Muscle of leg (tissue), 11 donors: ENCODE results near the gene ASB16. TPM values are rescaled to one million over a fixed set of nuclear protein-coding genes. Genes with fewer than 3 reads are reported as not detected.

Source experiments
- DNase-seq: peaks from one replicate; pipeline ENCODE4 v3.0.0; 2013
- H3K27ac ChIP-seq: one replicate; pipeline ENCODE4 v1.5.1; 2013; ENCODE audit warnings: mild to moderate bottlenecking, low read length, control low read depth
- H3K27me3 ChIP-seq: one replicate; pipeline ENCODE4 v1.6.1; 2013; ENCODE audit warnings: low read length; ENCODE audit not compliant: control insufficient read depth, insufficient read depth
- H3K36me3 ChIP-seq: one replicate; pipeline ENCODE4 v1.6.1; 2013; ENCODE audit warnings: low read length; ENCODE audit not compliant: control insufficient read depth, insufficient read depth
- H3K4me1 ChIP-seq: one replicate; pipeline ENCODE4 v1.6.1; 2013; ENCODE audit warnings: low read length; ENCODE audit not compliant: control insufficient read depth, insufficient read depth
- H3K4me3 ChIP-seq: one replicate; pipeline ENCODE4 v1.5.1; 2013; ENCODE audit warnings: low read length, control low read depth
- H3K9me3 ChIP-seq: replicated peaks from 2 replicates; pipeline ENCODE4 v1.6.1; 2013; ENCODE audit warnings: low read depth, low read length; ENCODE audit not compliant: control insufficient read depth
- whole genome bisulfite sequencing: methylation state at CpG from one replicate; pipeline ENCODE4 v1.1.5; 2013; ENCODE audit warnings: missing lambda C conversion rate; ENCODE audit not compliant: insufficient coverage; 5-methylcytosine and 5-hydroxymethylcytosine counted together
- polyA plus RNA-seq, 8 donors: library from polyadenylated mRNA; unstranded; fragments of 120-200 nt; gene quantifications; one replicate each; pipeline versions ENCODE4 v1.2.1 to v1.2.3, GENCODE V29; 2013; ENCODE audit warnings: inconsistent platforms in 1 of 8, low replicate concordance in 1 of 8; ENCODE audit not compliant: insufficient read length in 8 of 8, insufficient read depth in 1 of 8
- total RNA-seq: library from RNA; stranded (reverse); fragments of 120-200 nt; gene quantifications from one replicate; pipeline ENCODE4 v1.2.4, GENCODE V29; 2013

Gene ASB16
- total and polyA plus RNA-seq, 9 donors, result 3.3 to 17.9 (median 11.5) TPM

DNA sequence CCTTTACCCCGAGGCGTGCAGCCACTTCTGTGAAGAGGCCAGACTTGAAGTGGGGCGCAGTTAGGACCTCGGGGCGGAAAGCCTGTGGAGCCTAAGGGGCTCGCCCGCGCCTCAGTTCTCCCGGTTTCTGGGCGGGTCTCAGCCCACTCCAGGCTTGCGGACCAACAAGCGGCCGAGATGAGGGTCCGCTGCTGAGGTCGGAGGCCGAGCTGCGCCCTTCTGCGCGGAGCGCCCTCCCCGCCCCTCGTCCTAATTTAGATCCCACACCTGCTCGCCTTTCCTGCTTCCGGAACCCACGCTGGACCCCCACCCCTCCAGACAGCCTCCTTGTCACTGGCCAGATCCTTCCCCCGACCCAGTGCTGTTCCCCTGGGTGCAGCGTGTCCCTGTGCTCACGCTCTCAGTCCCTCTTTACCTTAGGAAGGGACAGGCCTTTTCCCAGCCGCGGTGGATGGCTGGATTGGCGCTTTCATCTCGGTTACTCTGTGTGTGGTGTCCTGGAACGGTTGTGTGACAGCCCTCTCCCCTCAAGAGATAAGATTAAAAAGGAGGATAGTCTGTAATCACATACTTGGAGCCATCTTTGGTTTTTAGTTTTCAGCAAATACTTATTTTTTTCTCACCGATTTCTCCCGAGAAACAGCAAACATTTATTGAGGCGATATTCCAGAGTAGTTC lies 30.1 kb downstream of the ASB16 start:
- H3K9me3 ChIP-seq, result no peaks in the 10 kb centered on the region
- H3K4me3 ChIP-seq, result peak overlapping the region; percentile 74
- H3K27ac ChIP-seq, result peak overlapping the region; percentile 98
- H3K36me3 ChIP-seq, result peaks cover 20% of the 10 kb centered on the region
- peaks cover 23% of the 10 kb centered on the region for H3K4me1 ChIP-seq
- no peak for DNase-seq
- no peaks in the 10 kb centered on the region for H3K27me3 ChIP-seq
- WGBS, result under 1% methylated on average over 22 of the region's 36 CpGs

DNA sequence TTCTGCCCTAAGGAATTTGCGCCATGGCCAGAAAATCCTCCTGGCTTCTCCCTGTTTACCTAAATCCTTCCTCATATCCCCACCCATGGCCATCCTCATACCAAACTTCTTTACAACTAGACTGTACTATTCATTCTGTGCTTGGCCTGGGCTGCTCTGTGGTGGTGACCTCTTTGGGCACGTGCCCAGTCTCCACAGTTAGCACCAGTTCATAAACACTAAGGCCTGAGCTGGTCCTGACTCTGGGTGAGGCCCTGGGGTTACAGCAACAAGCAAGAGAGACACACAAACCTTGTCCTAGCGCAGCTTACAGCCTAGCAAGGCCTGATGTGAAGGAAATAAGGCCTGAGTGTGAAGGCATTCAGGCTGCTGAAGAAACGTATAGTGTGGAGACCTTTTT lies 32.3 kb downstream of the ASB16 start:
- Histone ChIP-seq H3K27me3 (no peaks in the 10 kb centered on the region), H3K27ac (no peak overlapping the region), H3K4me3 (no peak overlapping the region), H3K4me1 (peaks cover 19% of the 10 kb centered on the region), H3K9me3 (no peaks in the 10 kb centered on the region), H3K36me3 (peaks cover 14% of the 10 kb centered on the region)
- no peak for DNase-seq
- WGBS, result 88% methylated on average over 4 of the region's 4 CpGs

DNA sequence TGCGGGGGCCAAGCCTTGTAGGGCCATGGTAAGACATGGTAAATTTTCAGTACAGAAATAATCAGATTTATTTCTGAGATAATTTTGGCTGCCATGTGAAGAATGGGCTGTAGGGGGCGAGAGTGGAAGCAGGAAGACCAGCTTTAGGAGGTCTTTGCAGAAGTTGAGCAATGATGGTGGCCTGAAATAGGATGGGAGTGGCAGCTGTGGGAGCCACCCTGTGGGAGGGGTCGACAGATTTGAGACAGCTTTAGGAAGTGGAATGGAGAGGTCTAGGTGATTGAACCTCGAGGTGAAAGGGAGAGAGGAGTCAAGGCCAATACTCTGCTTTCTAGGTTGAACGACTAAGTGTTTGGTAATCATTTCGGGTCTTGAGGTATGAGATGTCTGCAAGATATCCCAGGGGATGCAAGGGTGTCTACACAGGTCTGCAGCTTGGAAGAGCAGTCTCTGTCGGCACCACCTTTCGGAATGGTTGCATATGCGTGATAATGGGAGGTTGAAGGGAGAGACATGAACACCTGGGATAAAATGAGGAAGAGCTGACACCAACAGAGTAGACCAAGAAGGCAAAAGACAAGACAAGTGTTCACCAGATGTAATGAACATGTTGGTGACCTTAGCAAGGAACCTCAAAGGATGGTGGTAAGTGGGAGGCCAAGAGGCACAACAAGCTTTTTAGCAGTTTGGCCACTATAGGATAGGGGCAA lies 33.4 kb downstream of the ASB16 start:
- H3K4me1 ChIP-seq, result peaks cover 11% of the 10 kb centered on the region
- 51% methylated on average over 9 of the region's 9 CpGs for WGBS
- peak; percentile 58 for DNase-seq
- H3K27me3 ChIP-seq, result no peaks in the 10 kb centered on the region
- H3K36me3 ChIP-seq, result peaks cover 25% of the 10 kb centered on the region
- H3K27ac ChIP-seq, result no peak overlapping the region
- H3K9me3 ChIP-seq, result no peaks in the 10 kb centered on the region
- no peak overlapping the region for H3K4me3 ChIP-seq

DNA sequence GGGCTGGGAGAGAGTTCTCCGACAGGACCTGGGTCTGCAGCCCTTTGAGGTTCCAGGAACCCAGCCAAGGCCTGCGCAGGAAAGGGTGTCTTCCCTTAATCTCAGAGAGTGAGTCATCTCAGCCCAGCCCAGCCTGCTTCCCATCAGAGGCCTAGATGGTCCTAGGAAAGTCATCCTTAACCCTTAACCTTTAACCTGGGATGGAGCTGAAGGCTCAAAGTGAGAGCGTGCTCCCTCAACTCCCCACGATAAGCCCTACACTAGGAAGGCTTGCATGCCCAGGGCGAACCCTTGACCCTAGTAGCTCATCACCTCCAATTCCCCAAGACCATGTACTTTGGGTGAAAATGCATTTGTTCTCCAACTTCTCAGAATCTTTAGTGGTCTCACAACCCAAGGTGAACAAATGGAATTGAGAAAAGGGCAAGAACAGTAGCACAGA lies 34.0 kb downstream of the ASB16 start:
- Histone ChIP-seq H3K4me3 (no peak overlapping the region), H3K27ac (no peak overlapping the region), H3K27me3 (no peaks in the 10 kb centered on the region), H3K4me1 (peaks cover 11% of the 10 kb centered on the region), H3K36me3 (peaks cover 31% of the 10 kb centered on the region), H3K9me3 (no peaks in the 10 kb centered on the region)
- 77% methylated on average over 3 of the region's 5 CpGs for WGBS
- DNase-seq, result no peak

DNA sequence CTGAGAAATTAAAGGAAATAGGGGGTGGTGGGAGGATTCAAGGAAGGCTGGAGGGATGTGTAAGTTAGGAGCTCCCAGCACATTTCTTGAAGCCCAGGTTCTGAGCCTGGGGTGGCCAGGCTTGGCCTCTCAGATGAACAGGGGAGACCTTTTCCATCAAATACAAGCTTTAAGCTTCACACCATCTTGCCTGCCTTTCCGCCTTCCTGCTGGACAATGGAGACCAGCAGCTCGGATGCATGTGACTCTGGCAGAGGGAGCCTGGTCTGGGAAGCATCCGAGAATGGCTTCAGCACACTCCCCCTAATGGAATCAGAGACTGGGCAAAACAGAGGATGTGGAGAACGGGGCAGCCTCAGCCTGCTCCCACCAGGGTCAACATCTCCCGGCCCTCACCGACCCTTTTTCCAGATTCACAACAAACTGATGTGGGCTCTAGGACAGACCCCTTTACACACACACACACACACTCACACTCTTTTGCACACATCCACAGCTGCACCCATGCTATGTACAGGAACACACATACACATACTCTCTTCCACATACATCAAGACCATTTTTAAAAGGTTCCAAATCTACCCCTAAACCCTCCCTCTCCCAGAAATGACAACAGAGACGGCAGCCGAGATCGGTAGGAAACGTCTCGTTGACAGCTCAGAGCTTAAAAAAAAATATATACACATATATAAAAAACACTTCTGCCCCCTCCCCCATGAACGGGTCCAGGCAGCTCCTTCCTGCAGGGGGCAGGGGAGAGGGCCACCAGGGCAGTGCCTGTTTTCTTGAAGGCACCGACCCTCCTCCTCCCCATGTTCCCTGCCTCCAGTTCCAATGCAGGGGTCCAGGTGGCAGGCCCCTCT lies 35.7 kb downstream of the ASB16 start:
- WGBS, result 32% methylated on average over 7 of the region's 13 CpGs
- H3K9me3 ChIP-seq, result no peaks in the 10 kb centered on the region
- no peaks in the 10 kb centered on the region for H3K27me3 ChIP-seq
- no peak overlapping the region for H3K27ac ChIP-seq
- DNase-seq, result no peak
- H3K4me3 ChIP-seq, result no peak overlapping the region
- H3K4me1 ChIP-seq, result peaks cover 17% of the 10 kb centered on the region
- peaks cover 45% of the 10 kb centered on the region for H3K36me3 ChIP-seq

DNA sequence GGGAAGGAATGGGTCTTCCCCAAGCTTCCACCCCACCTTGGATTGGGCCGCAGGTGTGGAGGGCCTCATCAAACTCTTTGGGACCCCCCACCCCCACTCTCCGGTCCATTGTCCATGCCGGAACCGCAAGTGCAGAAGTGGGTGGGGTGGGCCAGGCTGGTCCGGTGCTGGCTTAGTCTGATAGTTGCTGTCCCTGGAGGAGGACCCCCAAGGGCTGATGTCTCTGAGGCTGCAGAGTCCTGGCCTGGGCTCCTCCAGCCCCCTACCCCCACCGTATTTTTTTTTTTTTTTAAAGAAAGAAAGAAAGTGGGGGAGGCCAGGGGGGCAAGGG lies 36.3 kb downstream of the ASB16 start:
- Histone ChIP-seq H3K27me3 (no peaks in the 10 kb centered on the region), H3K4me1 (peaks cover 21% of the 10 kb centered on the region), H3K27ac (no peak overlapping the region), H3K4me3 (no peak overlapping the region), H3K9me3 (no peaks in the 10 kb centered on the region), H3K36me3 (peaks cover 51% of the 10 kb centered on the region)
- DNase-seq, result no peak
- no CpG with 5 or more reads among the region's 6 CpGs for WGBS

DNA sequence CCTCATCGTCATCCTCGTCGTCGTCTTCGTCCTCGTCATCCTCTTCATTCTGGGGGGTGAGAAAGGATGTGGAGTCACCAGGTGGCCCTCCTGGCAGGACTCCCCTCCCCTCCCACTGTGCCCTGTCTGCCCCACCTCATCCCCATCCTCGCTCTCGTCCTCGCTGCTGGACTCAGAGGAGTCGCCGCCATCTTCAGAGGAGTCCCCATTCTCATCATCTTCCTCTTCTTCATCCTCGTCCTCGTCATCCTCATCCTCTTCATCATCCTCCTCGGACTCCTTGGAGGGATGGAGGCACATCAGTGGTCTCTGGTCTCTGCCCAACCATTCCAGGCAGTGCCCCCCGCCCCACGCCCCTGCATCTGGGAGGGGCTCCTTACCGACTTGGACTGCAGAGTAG lies 36.8 kb downstream of the ASB16 start:
- no peak for DNase-seq
- Histone ChIP-seq H3K4me1 (peaks cover 21% of the 10 kb centered on the region), H3K9me3 (no peaks in the 10 kb centered on the region), H3K4me3 (no peak overlapping the region), H3K27ac (no peak overlapping the region), H3K27me3 (no peaks in the 10 kb centered on the region), H3K36me3 (peaks cover 55% of the 10 kb centered on the region)
- WGBS, result 88% methylated on average over 10 of the region's 17 CpGs

DNA sequence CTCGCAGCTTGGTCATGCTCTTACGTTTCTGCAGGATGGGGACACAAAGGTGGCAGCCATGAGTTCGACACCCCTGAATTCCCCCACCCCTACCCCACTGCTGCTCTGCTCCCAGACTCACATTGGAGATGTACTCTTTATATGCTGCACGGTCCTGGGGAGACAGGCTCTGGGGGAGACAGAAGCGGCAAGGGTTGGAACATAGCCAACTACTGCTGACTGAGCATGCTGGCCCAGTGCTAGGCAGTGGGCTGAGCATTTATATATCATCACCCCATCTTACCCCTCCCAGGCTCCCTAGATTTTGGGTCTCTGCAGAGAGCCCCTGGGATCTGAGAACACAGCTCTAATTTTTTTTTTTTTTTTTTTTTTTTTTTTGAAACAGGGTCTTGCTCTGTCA lies 37.2 kb downstream of the ASB16 start:
- H3K27ac ChIP-seq, result no peak overlapping the region
- peaks cover 25% of the 10 kb centered on the region for H3K4me1 ChIP-seq
- no peak for DNase-seq
- H3K9me3 ChIP-seq, result no peaks in the 10 kb centered on the region
- no peaks in the 10 kb centered on the region for H3K27me3 ChIP-seq
- WGBS, result no CpG with 5 or more reads among the region's 5 CpGs
- H3K36me3 ChIP-seq, result peaks cover 56% of the 10 kb centered on the region
- no peak overlapping the region for H3K4me3 ChIP-seq

DNA sequence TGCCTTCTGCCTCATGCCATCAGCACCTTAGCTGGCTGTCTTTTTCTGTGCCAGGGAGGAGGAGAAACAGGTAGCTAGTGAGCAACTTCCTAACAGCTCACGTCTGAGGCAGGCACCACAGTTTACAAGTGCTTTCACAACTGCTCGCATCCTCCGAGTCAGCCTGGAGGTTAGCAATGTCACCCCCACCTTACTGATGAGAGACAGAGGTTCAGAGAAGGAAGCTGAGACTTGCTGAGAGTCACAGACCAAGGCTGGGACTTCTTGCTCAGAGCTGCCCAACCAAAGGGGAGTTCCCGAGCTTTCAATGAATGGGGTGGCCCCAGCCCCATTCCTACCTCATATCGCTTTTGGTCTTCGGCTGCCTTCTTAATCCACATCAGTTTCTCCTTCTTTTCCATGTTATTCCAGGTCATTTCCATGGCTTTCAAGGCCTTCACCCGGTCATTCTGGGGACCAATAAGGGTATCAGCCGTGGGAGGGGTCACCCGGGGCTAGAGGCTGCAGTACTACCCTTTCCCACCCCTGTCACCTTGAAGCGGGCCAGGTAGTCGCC lies 39.4 kb downstream of the ASB16 start:
- DNase-seq, result no peak
- Histone ChIP-seq H3K27me3 (no peaks in the 10 kb centered on the region), H3K27ac (peak overlapping the region; percentile 62), H3K9me3 (no peaks in the 10 kb centered on the region), H3K4me1 (peaks cover 28% of the 10 kb centered on the region), H3K36me3 (peaks cover 77% of the 10 kb centered on the region), H3K4me3 (no peak overlapping the region)
- WGBS, result 76% methylated on average over 8 of the region's 11 CpGs
